HepG2 (cell line): ENCODE measurements around the gene PHRF1. TPM values are rescaled to one million over a fixed set of nuclear protein-coding genes. Genes with fewer than 3 reads are reported as not detected.

Source experiments
- ATF1 ChIP-seq: IDR thresholded peaks from 2 replicates; pipeline ENCODE4 v1.6.1; 2016; ENCODE audit warnings: mild to moderate bottlenecking, control low read depth
- ATF7 ChIP-seq, 2 experiments: fragments of 450-650 bp in 1 of 2; sonication (generic) in 1 of 2; formaldehyde crosslinking in 1 of 2; IDR thresholded peaks; 2 replicates each; pipeline versions ENCODE4 v1.4.0 to v1.6.1; 2016 to 2020; ENCODE audit warnings: antibody characterized with exemption in 1 of 2, mild to moderate bottlenecking in 1 of 2, missing genetic modification reagents in 1 of 2
- MAFG ChIP-seq: sonication (generic); formaldehyde crosslinking; IDR thresholded peaks from 2 replicates; pipeline ENCODE4 v1.5.1; 2020; ENCODE audit warnings: mild to moderate bottlenecking, missing genetic modification reagents
- SAFB2 ChIP-seq: sonication (generic); formaldehyde crosslinking; IDR thresholded peaks from 2 replicates; pipeline ENCODE4 v1.5.1; 2020; ENCODE audit warnings: missing genetic modification reagents, low read depth, mild to moderate bottlenecking, borderline replicate concordance
- TMF1 ChIP-seq: sonication (generic); formaldehyde crosslinking; IDR thresholded peaks from 2 replicates; pipeline ENCODE4 v1.8.1; 2022; ENCODE audit warnings: low read depth, missing genetic modification reagents
- WIZ ChIP-seq: sonication (generic); formaldehyde crosslinking; IDR thresholded peaks from 2 replicates; pipeline ENCODE4 v1.5.1; 2020; ENCODE audit warnings: mild to moderate bottlenecking, missing genetic modification reagents
- ZFP36 ChIP-seq: fragments of 150-350 bp; IDR thresholded peaks from 2 replicates; pipeline ENCODE4 v1.6.1; 2018; ENCODE audit warnings: borderline replicate concordance, low read length, low read depth; ENCODE audit not compliant: partially characterized antibody
- ZFP62 ChIP-seq: sonication (generic); formaldehyde crosslinking; IDR thresholded peaks from 2 replicates; pipeline ENCODE4 v1.4.0; 2020; ENCODE audit warnings: missing genetic modification reagents
- ZNF138 ChIP-seq: sonication (generic); formaldehyde crosslinking; IDR thresholded peaks from 2 replicates; pipeline ENCODE4 v1.5.0; 2020; ENCODE audit warnings: mild to moderate bottlenecking, low read depth, missing genetic modification reagents
- ZNF234 ChIP-seq: sonication (generic); formaldehyde crosslinking; conservative IDR thresholded peaks from 2 replicates; pipeline ENCODE4 v1.5.1; 2020; ENCODE audit warnings: mild to moderate bottlenecking, missing genetic modification reagents
- ZNF260 ChIP-seq: sonication (generic); formaldehyde crosslinking; IDR thresholded peaks from 2 replicates; pipeline ENCODE4 v1.4.0; 2020; ENCODE audit warnings: missing genetic modification reagents, low read depth, mild to moderate bottlenecking, borderline replicate concordance
- ZNF382 ChIP-seq: sonication (generic); formaldehyde crosslinking; IDR thresholded peaks from 2 replicates; pipeline ENCODE4 v1.5.0; 2020; ENCODE audit warnings: missing genetic modification reagents, mild to moderate bottlenecking, borderline replicate concordance
- ZNF737 ChIP-seq: sonication (generic); formaldehyde crosslinking; IDR thresholded peaks from 2 replicates; pipeline ENCODE4 v1.5.0; 2020; ENCODE audit warnings: missing genetic modification reagents, mild to moderate bottlenecking, borderline replicate concordance
- ZSCAN9 ChIP-seq: IDR thresholded peaks from 2 replicates; pipeline ENCODE4 v1.6.1; 2016; ENCODE audit warnings: borderline replicate concordance
- polyA plus RNA-seq, 8 experiments: library from polyadenylated mRNA; depleted of rRNA in 3 of 8; stranded (reverse) in 7 of 8; unstranded in 1 of 8; fragments of >200 nt; fragmentation: Illumina TruSeq in 4 of 8; extraction: Trizol in 4 of 8; gene quantifications; 2 replicates each; pipeline versions ENCODE4 v1.2.1 to v1.2.3, GENCODE V29; 2011 to 2016; ENCODE audit warnings: low read depth in 4 of 8, missing spikeins in 1 of 8, mixed read lengths in 1 of 8; ENCODE audit not compliant: insufficient read depth in 1 of 8
- total RNA-seq, 5 experiments: library from RNA; depleted of rRNA; stranded (reverse); fragments of >200 nt; fragmentation: Illumina TruSeq; extraction: Trizol; gene quantifications; 2 replicates each; pipeline ENCODE4 v1.2.3, GENCODE V29; 2016; ENCODE audit warnings: low read depth in 1 of 5
- TF ChIP-seq, protein P1 (sequence below): sonication (generic); formaldehyde crosslinking; IDR thresholded peaks from 2 replicates; pipeline ENCODE4 v1.8.1; 2023; ENCODE audit warnings: missing genetic modification reagents, inconsistent platforms, borderline replicate concordance
- TF ChIP-seq, protein P2 (sequence below): sonication (generic); formaldehyde crosslinking; IDR thresholded peaks from 2 replicates; pipeline ENCODE4 v1.8.1; 2022; ENCODE audit warnings: mild to moderate bottlenecking, missing genetic modification reagents
- TF ChIP-seq, protein P3 (sequence below): sonication (generic); formaldehyde crosslinking; IDR thresholded peaks from 2 replicates; pipeline ENCODE4 v1.4.0; 2020; ENCODE audit warnings: missing genetic modification reagents
- TF ChIP-seq, protein P4 (sequence below): sonication (generic); formaldehyde crosslinking; IDR thresholded peaks from 2 replicates; pipeline ENCODE4 v1.8.1; 2023; ENCODE audit warnings: mild to moderate bottlenecking, missing genetic modification reagents
- TF ChIP-seq, protein P5 (sequence below): sonication (generic); formaldehyde crosslinking; IDR thresholded peaks from 2 replicates; pipeline ENCODE4 v1.5.1; 2020; ENCODE audit warnings: mild to moderate bottlenecking, missing genetic modification reagents, borderline replicate concordance

PHRF1 gene
- total and polyA plus RNA-seq, 2 of the 13 experiments (the other 11 are each of a cell fraction or from before 2014, with no cell fraction given): 8.2 to 16.7 TPM

DNA sequence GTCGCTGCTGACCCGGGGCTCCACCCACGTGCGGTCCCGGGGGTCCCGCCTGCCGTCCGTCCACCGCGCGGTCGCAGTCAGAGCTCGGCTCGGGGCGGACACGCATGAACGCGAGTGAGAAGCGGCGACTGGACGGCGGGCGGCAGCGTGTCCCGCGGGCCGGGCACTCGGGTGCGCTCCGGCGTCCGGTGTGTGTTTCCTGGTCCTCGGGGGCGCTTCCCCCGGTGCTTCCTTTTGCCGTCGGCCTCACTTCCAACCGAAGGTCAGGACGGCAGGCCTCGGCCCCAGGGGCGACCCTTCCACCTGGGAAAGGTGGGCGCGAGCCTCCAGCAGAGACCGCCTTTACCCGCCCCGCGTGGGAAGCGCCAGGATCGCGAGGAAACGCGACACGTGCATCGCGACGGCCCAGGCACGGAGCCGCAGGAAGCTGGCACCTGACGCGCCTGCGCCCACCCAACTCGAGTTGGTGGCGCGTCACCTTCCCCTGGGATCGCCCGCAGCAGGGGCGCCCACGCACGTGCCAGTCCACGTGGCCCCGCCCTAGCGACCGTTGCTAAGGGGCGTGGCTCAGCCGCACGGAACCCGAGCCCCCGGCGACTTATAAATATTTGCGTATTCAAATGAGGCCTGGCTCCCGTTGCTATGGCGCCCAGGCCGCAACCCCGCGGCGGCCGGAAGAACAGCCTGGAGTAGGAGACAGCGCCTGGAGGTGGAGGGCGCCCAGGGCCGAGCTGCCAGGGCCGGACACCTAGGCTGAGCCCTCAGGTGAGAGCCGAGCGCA lies 39.2 kb upstream of the PHRF1 start, which contains the start of gene LRRC56 (continued):
- TF ChIP-seq ZSCAN9 (CRISPR knock-in tag) (no peak), ZNF260 (CRISPR knock-in tag) (no peak), ZNF382 (CRISPR knock-in tag) (no peak), ZNF138 (0 out of 2 replicates have a peak, but pooled peaks have one; percentile 40), WIZ (CRISPR knock-in tag) (no peak), ZFP36 (no peak), ZFP62 (no peak), ATF7 (IDR thresholded peaks at IDR 0.05) (no peak), ATF7 (CRISPR knock-in tag; IDR thresholded peaks at IDR 0.05) (no peak), ATF1 (no peak), TMF1 (CRISPR knock-in tag) (no peak), MAFG (CRISPR knock-in tag) (no peak), ZNF234 (no peak), ZNF737 (CRISPR knock-in tag) (no peak), SAFB2 (CRISPR knock-in tag) (no peak)
- TF ChIP-seq, protein P1, sequence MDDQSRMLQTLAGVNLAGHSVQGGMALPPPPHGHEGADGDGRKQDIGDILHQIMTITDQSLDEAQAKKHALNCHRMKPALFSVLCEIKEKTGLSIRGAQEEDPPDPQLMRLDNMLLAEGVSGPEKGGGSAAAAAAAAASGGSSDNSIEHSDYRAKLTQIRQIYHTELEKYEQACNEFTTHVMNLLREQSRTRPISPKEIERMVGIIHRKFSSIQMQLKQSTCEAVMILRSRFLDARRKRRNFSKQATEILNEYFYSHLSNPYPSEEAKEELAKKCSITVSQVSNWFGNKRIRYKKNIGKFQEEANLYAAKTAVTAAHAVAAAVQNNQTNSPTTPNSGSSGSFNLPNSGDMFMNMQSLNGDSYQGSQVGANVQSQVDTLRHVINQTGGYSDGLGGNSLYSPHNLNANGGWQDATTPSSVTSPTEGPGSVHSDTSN (CRISPR knock-in tag): no peak
- TF ChIP-seq, protein P2, sequence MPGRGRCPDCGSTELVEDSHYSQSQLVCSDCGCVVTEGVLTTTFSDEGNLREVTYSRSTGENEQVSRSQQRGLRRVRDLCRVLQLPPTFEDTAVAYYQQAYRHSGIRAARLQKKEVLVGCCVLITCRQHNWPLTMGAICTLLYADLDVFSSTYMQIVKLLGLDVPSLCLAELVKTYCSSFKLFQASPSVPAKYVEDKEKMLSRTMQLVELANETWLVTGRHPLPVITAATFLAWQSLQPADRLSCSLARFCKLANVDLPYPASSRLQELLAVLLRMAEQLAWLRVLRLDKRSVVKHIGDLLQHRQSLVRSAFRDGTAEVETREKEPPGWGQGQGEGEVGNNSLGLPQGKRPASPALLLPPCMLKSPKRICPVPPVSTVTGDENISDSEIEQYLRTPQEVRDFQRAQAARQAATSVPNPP (CRISPR knock-in tag): no peak
- TF ChIP-seq, protein P3, sequence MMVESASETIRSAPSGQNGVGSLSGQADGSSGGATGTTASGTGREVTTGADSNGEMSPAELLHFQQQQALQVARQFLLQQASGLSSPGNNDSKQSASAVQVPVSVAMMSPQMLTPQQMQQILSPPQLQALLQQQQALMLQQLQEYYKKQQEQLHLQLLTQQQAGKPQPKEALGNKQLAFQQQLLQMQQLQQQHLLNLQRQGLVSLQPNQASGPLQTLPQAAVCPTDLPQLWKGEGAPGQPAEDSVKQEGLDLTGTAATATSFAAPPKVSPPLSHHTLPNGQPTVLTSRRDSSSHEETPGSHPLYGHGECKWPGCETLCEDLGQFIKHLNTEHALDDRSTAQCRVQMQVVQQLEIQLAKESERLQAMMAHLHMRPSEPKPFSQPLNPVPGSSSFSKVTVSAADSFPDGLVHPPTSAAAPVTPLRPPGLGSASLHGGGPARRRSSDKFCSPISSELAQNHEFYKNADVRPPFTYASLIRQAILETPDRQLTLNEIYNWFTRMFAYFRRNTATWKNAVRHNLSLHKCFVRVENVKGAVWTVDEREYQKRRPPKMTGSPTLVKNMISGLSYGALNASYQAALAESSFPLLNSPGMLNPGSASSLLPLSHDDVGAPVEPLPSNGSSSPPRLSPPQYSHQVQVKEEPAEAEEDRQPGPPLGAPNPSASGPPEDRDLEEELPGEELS (CRISPR knock-in tag): no peak
- TF ChIP-seq, protein P4, sequence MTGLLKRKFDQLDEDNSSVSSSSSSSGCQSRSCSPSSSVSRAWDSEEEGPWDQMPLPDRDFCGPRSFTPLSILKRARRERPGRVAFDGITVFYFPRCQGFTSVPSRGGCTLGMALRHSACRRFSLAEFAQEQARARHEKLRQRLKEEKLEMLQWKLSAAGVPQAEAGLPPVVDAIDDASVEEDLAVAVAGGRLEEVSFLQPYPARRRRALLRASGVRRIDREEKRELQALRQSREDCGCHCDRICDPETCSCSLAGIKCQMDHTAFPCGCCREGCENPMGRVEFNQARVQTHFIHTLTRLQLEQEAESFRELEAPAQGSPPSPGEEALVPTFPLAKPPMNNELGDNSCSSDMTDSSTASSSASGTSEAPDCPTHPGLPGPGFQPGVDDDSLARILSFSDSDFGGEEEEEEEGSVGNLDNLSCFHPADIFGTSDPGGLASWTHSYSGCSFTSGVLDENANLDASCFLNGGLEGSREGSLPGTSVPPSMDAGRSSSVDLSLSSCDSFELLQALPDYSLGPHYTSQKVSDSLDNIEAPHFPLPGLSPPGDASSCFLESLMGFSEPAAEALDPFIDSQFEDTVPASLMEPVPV (CRISPR knock-in tag): peak; percentile 68; the same call in 1 of the 2 replicates
- TF ChIP-seq, protein P5, sequence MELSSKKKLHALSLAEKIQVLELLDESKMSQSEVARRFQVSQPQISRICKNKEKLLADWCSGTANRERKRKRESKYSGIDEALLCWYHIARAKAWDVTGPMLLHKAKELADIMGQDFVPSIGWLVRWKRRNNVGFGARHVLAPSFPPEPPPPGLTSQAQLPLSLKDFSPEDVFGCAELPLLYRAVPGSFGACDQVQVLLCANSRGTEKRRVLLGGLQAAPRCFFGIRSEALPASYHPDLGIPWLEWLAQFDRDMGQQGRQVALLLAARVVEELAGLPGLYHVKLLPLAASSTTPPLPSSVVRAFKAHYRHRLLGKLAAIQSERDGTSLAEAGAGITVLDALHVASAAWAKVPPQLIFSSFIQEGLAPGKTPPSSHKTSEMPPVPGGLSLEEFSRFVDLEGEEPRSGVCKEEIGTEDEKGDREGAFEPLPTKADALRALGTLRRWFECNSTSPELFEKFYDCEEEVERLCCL (CRISPR knock-in tag): no peak
